GM12875 (cell line): ENCODE measurements around the gene PIK3R4.

Experiments
- H3K4me3 ChIP-seq: one replicate; pipeline ENCODE4 v1.5.1; 2011; ENCODE audit warnings: low read depth, low read length, control low read depth
- CTCF ChIP-seq: IDR thresholded peaks from 2 replicates; pipeline ENCODE4 v1.5.1; 2011; ENCODE audit warnings: low read depth, mild to moderate bottlenecking, control low read depth, inconsistent platforms, low read length, moderate library complexity, borderline replicate concordance; ENCODE audit not compliant: insufficient read depth

The PIK3R4 gene

DNA sequence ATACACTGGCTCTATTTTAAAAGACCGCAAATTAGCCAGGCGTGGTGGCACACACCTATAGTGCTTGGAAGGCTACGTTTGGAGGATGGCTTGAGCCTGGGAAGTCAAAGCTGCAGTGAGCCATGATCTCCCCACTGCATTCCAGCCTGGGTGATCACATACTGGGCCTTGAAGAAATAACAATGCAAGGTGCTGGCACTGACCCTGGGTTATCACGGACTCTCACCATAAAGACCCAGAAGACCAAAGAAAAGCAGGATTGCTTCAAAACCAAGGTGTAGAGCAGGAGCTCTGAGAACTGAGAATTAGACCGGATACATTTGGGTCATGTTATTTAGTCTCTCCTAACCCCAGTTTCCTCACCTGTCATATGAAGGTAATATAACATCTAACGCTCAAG, 14.8 kb downstream of the PIK3R4 start:
- no peak for TF ChIP-seq CTCF

GRCh38 chr3:130729154-130729553, 17.5 kb downstream of the PIK3R4 start:
- no peak for TF ChIP-seq CTCF
- no peak overlapping the region for H3K4me3 ChIP-seq

More for the DNA sequence above, 14.8 kb downstream of the PIK3R4 start:
- no peak overlapping the region for H3K4me3 ChIP-seq

GRCh38 chr3:130728037-130728436, 18.6 kb downstream of the PIK3R4 start:
- no peak overlapping the region for H3K4me3 ChIP-seq
- TF ChIP-seq CTCF: no peak

GRCh38 chr3:130725746-130726145, 20.9 kb downstream of the PIK3R4 start:
- H3K4me3 ChIP-seq: no peak overlapping the region
- no peak for TF ChIP-seq CTCF

- TF ChIP-seq CTCF: no peak
- no peak overlapping the region for H3K4me3 ChIP-seq
Measured at GRCh38 chr3:130715616-130716015, 31.0 kb downstream of the PIK3R4 start.

GRCh38 chr3:130712718-130713423, 33.8 kb downstream of the PIK3R4 start:
- no peak for TF ChIP-seq CTCF
- H3K4me3 ChIP-seq: no peak overlapping the region

- TF ChIP-seq CTCF: no peak
- H3K4me3 ChIP-seq: no peak overlapping the region
Measured at GRCh38 chr3:130711565-130712324, 34.9 kb downstream of the PIK3R4 start.
